ENCODE measurements around the gene TOM1L2.

The TOM1L2 gene

DNA sequence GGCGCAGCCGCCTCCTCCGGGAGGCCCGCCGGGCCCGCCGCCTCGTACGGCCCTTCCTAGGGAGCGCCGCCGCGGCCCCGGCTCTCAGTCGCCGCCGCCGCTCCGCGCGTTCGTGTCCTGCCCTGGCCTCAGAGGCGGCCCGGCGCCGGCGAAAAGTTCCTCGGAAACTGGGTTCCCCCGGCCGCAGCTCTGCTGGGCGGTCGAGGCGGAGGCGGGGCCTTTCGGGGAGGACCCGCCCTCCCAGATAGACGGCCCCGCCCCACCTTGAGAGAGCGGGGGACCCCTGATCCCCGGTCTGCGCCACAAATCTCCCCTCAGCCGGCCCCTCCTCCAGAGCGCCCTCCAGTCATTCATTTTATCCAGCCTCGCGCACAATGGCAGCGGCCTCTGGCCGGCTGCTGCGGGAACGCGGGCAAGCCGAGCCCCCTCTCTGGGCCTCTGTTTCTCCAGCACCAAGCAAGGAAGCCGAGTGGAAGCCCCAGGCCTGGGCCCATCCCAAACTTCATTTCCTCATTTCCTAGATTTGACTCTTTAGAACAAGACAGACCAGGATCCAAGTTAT lies 135.3 kb downstream of the TOM1L2 start, which contains the start of gene SREBF1:
Gene SREBF1 (minus strand): TSS at position 169 of the 562 bp plus-strand sequence. CDS start 169 bp downstream, outside the sequence.
- FAIRE-seq (no peak), DNase-seq (ENCODE audit: low spot score) (no peak)

DNA sequence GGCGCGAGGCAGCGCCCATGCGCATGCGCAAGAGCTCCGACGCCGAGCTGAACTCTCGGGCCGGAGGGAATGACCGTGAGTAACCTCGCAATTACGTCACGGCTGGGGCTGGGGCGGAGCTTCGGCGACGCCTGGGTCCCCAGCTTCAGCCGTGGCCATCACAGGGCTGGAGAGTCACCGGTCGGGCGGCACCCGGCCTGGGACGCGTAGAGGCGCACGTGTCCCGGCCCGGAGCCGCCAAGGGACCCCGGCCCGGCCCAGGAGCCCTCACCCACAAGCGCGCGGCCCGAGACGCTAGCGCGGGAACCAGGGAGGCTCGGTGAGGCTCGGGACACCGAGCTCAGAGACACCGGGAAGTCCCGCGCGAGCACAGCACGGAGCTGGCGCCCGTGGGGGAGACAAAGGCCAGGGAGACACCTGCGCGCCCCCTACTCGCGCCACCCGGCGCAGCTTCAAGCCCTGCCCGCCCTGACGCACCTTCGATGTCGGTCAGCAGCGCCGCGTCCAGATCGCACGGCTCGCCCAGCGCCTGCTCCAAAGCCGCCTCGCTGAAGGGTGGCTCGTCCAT lies 135.9 kb downstream of the TOM1L2 start:
- peak; percentile 37 for FAIRE-seq

DNA sequence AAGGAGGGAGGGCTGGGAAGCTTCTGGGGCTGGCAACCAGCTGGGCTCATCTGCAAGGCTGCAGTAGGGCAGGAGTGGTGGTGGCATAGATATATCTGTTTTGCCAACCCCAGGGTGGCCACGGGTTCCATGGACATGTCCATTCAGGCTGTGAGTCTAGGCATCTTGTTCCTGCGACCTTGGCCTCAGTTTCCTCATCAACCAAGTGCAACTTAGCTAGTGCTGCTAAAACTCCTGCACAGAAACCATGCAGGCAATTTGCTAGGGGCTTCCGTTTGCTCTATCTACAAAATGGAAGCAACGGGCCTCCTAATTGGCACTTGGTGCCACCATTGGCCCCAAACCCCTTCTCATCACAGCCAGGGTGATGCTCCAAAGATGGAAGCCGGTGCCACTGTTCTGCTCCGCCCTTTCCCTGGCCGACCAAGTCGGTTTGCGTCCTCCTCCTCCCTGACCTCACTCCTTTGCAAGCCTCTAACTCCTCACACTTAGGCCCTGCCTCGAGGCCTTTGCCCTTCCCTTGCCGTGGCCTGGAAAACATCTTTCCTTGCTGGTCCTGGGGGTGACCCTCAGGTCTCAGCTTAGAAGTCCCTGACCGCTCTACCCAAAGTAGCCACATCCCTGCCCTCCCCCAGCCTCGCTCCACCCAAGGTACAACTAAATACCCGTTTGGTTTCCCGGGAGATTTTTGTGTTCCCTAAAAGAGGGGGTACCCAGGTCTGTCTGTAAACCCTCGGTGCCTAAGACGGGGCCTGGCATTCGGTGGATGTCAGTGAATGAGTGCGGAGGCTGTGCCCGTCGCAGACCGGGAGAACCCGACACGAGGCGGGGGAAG lies 136.6 kb downstream of the TOM1L2 start:
- no peak for FAIRE-seq
- DNase-seq (ENCODE audit: low spot score): no peak

More for the DNA sequence above, 135.9 kb downstream of the TOM1L2 start:
- peak; percentile 87 for DNase-seq (ENCODE audit: low spot score)

DNA sequence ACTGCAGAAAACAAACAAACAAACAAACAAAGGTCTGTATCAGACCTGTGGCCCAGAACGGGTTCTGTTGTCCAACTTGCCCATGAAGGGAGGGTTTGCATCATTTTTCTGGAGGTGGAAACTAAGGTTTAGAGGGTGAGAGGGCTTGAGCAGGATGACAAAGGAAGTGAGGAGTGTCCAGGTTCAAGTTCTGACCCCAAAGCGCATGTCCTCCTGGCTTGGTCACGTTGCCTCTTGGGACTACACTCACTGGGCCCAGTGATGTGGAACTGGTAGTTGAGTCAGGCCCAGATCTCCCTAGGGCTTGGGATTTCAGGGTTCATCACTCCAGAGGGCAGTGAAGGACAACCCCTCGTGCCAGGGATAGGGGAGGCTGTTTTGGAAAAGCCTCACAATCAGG lies 137.2 kb downstream of the TOM1L2 start:
- FAIRE-seq: peak; percentile 81
- DNase-seq (ENCODE audit: low spot score): peak; percentile 76

DNA sequence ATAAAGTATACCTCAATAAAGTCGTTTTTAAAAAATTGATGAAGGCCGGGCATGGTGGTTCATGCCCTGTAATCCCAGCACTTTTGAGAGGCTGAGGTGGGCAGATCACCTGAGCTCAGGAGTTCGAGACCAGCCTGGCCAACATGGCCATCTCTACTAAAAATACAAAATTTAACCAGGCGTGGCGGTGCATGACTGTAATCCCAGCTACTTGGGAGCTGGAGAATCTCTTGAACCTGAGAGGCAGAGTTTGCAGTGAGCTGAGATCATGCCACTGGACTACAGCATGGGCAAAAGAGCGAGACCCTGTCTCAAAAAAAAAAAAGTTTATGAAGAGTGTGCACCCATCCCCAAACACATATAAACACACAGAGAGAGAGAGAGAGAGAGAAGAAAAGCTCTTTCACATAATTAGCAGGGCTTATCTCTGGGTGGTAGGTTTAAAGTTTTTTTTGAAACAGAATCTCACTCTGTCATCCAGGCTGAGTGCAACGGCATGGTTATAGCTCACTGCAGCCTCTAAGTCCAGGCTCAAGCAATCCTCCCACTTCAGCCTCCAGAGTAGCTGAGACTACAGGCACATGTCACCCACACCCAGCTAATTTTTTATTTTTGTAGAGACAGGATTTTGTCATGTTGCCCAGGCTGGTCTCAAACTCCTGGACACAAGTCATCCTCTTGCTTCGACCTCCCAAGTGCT lies 138.4 kb downstream of the TOM1L2 start:
- no peak for DNase-seq (ENCODE audit: low spot score)

DNA sequence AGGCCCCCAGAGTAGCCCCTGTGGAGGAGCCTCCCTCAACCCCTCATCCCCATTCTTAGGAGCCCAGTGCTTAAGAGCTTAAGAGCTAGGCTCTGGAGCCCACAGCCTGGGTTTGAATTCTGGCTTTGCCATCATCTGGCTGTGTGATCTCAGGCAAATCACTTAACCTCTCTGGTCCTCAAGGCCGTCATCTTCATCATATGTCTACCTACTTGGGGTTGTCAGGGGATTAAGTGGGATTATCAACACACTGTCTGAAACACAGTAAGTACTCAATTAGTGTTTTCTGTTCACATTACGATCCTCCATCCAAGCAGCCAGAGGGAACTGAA lies 140.2 kb downstream of the TOM1L2 start:
- DNase-seq (ENCODE audit: low spot score): no peak
- FAIRE-seq: no peak

More for the DNA sequence above, 138.4 kb downstream of the TOM1L2 start:
- FAIRE-seq: no peak

DNA sequence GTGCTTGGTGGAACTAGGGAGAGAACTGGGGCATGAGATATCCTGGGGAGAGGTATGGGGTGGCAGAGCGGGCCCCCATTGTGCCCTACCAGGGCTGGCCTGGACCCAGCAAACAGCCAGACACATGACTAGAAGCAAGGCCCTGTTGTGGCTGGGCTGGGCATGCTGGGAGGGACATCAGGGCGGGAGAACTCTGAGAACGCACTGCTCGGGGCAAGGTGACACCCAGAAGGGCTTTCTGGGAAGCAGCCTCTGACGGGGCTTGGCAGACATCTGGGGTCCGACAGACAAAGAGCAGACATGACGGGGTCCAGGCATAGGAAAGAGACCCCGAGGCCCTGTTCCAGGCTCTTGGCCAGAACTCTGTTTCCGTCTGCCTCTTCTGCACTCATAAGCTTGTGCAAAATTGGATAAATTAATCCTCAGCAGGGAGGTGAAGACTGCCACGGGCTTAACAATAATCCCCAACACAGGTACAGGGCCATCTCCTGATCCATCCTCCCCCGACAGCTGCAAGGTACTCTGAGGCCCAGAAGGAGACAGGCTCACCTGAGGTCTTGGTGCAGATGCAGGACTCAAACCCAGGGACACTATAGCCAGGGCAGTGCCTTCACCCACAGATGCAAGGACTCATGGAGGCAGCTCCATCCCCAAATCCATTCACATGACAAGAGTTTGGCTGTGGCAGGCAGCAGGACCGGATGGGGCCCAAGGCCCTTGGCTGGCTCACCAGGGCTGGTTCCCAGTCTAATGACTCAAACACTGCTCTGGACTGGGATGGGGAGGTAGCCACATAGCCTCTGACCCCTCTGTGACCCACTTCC lies 140.8 kb downstream of the TOM1L2 start:
- FAIRE-seq (no peak), DNase-seq (ENCODE audit: low spot score) (no peak)

DNA sequence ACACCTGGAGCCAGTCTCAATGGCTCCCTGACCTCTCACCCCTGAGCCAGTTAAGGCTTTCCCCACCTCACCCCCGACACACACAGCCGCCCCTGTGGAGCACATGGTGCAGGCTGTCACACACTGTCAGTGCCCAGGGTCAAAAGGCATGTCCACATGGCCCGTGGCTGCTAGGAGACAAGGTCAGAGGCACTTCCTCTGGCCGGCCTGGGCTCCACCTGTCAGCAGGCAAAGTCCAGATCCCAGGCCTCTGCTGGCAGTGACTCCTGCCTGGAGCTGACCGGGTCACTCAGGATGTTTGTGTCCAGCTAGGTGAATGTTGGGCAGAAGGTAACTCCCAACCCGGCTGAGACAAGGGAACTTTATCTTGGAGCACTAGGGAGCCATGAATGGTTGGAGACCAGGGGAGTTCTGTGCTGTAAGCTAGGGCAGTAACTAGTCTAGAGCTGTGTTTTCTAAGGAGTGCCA lies 141.4 kb downstream of the TOM1L2 start:
- DNase-seq (ENCODE audit: low spot score) (no peak), FAIRE-seq (no peak)

DNA sequence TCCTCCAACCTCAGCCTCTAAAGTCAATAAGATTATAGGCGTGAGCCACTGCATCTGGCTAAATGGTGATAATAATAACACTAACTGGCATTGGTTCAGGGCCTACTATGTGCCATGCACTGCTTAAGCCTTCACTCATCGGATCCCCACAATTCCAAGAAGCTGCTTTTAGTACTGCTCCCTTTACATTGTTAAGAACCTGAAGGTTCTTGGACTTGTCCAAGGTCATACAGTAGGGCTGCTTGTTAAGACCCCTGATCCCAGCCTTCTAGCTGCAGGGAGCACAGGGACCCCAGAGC lies 142.0 kb downstream of the TOM1L2 start:
- no peak for DNase-seq (ENCODE audit: low spot score)
- FAIRE-seq: no peak

DNA sequence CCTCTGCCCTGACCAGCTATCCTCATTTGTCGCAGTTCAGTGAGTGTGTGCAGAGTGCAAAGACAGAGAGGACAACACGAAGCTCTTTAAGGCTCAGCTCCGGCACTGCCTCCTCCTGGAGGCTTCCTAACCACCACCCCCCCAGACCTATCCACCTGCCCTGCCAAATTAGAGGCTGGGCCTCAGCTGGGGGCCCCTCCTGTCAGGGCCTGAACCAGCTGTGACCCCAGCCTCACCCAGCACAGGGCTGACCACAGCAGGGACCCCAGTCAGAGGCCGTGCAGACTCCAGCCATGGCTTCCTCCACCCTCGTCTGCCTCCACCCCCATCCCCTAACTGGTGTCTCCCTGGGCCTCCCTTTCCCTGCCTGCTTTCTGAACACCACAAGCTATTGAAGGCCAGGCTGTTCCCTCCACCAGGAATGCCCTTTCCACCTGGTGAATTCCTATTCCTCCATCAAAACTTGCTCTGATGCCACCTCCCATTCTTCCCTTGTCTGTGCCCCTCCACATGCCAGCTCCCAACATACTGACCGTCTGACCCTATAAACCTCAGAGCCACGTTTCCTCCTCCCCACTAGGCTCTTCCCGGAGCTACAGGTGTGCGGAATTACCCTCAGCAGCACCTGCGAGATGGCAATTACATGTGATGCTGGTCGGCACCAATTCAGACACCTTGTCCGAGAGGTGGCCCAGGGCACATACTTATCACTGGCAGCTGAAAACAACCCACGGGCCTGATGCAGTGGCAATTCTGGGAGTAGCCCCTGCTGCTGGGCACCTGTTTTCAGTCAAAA lies 144.2 kb downstream of the TOM1L2 start:
- DNase-seq (ENCODE audit: low spot score) (no peak), FAIRE-seq (no peak)

DNA sequence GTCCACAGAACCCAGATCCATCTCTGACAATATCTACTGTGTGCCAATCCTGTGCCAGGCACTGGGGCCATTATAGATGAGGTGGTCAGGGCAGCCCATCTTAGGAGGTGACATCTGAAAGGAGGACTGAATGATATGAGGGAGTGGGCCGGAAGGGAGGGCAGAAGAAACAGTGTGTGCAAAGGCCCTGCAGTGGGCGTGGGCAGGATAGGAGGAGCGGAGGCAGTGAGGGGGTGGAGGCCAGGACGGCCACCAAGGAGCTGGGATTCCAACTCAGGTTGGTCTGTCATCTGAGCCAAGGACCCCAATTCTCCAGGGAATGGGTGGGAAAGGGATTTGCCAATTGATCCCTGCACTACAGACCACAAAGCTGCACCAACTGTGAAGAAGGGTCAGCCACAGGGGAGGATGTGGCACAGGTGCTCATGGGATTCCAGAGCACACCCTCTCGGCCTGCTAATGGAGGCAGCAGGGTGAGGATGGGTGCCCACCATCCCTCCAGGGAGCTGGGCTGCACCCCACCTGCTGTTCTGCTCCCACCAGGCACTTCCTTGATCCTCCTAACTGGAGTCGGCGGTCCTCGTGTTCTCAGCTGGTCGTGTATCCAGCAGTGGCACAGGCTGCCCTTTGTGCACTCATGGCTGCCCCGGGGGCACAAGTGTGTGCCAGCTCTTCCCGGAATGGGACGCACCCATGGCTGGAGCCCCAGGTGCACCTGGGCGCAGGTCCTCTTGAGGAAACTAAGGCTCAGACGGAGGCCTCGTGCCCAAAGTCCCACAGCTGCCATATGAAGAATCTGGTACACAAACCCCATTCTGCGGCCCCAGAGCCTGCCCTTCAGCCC lies 145.0 kb downstream of the TOM1L2 start:
- no peak for DNase-seq (ENCODE audit: low spot score)
- no peak for FAIRE-seq

DNA sequence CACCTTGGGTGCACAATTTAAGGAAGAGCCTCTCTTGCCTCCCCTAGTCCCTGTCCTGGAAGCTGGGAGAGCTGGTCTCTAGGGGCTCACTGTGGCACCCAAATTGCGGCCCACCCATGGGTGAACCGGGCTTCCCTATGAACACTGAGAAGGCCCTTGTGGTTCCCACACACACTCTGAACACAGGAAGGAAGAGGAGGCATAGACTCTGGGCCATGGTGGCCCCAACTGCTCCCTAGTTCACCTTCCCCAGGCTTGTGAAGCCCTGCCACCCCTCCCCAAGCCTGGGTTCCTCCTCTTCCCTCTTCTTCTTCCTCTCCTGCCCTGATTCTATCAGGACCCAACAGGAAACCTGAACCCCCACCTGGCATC lies 145.9 kb downstream of the TOM1L2 start:
- DNase-seq (ENCODE audit: low spot score) (no peak), FAIRE-seq (no peak)

DNA sequence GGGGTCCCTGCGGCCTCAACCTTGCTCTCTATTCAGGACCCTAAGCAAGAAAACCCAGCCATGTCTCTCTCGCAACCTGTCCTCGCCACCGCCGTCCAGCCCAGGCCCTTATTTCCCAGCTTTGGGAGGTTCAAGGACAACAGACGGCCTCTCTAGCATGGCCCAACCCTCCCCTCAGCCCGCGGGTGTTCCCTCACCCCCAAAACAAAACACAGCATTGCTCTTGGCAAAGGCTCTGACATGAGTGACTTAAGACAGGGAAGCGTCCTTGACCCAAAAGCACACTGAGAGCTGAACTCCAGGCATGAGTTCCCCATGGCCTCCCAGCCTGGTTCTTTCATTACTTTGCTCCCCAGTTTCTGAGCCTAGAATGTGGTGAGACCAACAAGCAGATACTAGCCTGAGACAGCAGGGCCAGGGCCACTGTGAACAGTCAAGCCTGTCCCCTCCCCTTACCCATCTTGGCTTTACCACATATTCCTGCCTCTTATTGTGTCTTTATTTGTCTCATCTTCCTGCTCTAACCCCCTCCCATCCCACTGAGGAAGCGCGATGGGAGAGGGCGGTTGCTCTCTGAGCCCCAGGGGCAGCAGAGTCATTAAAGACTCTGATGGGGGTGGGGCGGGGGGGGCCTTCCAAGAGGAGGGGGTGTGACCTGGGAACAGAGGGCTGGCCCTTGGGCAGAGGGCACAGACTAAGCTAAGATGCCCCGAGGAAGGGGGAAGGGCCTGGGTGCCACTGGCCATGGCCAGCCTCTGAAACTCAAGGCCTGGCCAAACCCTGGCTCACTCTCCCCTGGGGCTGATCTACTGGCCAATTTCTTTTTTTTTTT lies 147.2 kb downstream of the TOM1L2 start:
- no peak for FAIRE-seq
- no peak for DNase-seq (ENCODE audit: low spot score)

DNA sequence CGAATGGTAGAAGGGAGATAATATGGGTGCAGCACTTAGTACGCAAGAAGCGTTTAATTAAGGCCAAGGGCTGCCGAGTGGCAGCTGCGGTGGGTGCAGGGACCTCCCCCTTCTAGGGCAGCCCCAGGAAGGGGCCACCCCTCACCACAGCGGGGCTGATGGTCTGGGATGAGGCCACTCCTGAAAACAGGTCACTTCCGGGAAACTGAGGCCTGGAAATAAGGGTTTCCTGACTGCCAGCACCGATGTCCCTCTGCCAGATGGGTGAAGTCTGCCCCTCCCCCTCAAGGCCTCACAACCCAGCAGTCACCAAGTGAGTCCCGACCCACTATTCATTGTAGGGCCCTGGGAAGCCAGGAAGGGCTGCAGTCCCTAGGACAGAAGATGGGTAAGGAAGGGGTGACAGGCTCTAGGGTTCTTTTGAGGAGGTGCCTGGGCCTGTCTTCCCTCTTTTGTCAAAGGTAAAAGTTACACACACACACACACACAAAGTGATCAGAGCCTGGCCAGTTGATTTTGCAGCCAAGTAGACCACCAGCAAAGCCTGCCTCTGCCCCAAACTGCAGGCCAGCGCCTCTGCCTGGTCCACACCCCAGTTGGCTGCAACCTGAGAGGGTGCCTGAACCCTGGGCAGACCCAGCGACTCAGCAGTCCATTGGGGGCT lies 147.9 kb downstream of the TOM1L2 start:
- no peak for FAIRE-seq
- DNase-seq (ENCODE audit: low spot score): no peak

DNA sequence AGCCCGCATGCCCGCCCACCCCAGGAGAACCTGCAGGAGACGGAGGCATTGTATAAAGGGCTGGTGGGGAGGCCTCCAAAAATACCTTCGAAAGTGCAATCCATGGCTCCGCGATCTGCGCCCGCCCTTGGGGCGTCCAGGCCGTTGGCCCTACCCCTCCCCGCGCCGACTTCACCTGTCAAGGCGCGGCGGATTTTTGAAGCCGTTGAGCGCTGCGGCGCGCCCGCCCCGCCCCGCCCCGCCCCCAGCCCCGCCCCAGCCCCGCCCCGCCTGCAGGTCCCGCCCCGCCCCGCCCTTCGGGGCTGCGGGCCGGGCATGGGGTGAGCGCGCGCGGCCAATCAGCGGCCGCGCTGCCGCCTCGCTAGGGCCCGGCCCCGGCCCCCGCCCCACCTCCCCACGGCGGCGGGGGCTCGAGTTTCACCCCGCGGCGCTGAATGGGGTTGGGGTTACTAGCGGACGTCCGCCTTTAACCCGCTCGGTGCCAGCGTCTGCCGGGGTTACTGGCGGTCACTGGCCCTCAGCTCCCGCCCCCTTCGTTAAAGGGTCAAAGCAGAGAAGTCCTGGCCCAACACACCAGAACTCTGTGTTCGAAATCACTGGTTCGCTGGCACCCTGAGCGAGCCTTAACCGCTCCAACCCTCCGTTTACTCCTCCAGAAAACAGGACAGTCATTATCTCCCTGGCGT lies 148.6 kb downstream of the TOM1L2 start:
- DNase-seq (ENCODE audit: low spot score): peak; percentile 28
- no peak for FAIRE-seq

DNA sequence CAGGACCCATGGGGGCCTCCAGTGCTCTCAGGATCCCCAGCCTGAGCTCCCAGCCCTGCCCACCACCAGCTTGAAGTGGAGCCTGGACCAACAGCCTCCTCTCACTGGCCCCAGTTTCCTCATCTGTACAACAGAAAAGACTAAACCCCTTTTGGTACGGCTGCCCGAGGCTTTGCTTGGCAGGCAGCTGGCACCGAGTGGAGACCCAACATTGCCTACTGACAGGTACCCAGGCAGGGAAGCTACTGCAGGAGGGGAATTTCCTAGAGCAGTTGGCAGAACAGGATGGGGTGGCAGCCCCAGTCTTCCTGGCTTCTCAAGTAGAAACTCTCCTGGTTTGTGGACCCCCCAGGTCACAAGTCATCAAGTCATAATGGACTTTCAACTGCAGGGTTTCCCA lies 149.6 kb downstream of the TOM1L2 start:
- FAIRE-seq (no peak), DNase-seq (ENCODE audit: low spot score) (no peak)

DNA sequence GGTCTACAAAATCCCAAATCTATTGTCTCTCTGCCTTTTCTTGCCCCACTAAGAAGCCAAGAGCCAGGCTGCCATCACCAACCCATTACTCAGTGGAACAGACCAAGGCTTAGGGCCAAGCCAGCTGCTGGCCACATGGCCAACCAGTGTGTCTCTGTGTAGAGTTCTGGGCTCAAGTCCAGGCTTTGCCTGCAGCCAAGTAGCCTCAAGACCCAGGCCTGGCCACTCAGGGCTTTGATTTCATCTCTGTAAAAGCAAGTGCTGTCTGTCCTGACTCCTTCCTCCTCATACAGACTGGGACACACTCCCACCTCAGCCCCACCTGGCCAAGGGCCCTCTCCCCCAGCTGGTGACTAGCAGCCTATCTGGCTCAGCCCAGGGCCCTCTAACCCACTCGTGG lies 150.0 kb downstream of the TOM1L2 start:
- DNase-seq (ENCODE audit: low spot score) (no peak), FAIRE-seq (no peak)

All from RCC 7860 (cell line).